Measurements from ENCODE around the gene ARF6.

DNA sequence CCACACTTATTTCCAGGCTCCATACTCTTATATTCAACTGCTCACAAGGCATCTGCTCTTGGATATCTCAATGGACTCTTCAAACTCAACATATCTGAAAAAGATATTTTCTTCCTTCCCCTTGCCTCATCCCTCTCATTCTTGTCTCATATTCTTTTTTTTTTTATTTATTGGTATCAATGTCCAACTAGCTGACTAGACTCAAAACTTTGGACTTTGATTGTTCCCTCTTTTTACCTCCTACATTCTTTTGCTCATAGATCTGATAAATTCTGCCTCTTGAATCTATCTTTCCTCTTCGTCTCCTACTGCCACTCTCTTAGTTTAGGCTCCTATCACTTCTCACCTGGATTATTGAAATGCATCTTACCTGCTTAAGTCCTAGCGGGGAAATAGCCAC is 25.8 kb downstream of the ARF6 start:
- TF ChIP-seq POLR2A (IDR thresholded peaks at IDR 0.05) (no peak), POLR2AphosphoS5 (IDR thresholded peaks at IDR 0.05; ENCODE audit: insufficient read depth in 1 of 2, low read depth in 1 of 2) (no peak)
- TF ChIP-seq, protein P1, sequence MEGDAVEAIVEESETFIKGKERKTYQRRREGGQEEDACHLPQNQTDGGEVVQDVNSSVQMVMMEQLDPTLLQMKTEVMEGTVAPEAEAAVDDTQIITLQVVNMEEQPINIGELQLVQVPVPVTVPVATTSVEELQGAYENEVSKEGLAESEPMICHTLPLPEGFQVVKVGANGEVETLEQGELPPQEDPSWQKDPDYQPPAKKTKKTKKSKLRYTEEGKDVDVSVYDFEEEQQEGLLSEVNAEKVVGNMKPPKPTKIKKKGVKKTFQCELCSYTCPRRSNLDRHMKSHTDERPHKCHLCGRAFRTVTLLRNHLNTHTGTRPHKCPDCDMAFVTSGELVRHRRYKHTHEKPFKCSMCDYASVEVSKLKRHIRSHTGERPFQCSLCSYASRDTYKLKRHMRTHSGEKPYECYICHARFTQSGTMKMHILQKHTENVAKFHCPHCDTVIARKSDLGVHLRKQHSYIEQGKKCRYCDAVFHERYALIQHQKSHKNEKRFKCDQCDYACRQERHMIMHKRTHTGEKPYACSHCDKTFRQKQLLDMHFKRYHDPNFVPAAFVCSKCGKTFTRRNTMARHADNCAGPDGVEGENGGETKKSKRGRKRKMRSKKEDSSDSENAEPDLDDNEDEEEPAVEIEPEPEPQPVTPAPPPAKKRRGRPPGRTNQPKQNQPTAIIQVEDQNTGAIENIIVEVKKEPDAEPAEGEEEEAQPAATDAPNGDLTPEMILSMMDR (IDR thresholded peaks at IDR 0.05): no peak
